CD14-positive monocyte (primary cell): ENCODE measurements around the gene ZNF598. TPM values are rescaled to one million over a fixed set of nuclear protein-coding genes. Genes with fewer than 3 reads are reported as not detected.

ENCODE experiments used
- DNase-seq, 3 donors: peaks; one replicate each; pipeline ENCODE4 v3.0.0-alpha.2; 2011 to 2022
- H2AFZ ChIP-seq: 2 replicates; pipeline ENCODE4 v1.6.0; 2012; ENCODE audit warnings: mild to moderate bottlenecking, low read depth, low read length, inconsistent platforms; ENCODE audit not compliant: insufficient read depth, poor library complexity, severe bottlenecking
- H3K27ac ChIP-seq, 2 donors: 1 replicate in 1 of 2; 2 replicates in 1 of 2; pipeline ENCODE4 v1.5.1; 2012 to 2013; ENCODE audit warnings: low read length in 2 of 2, control low read depth in 1 of 2, inconsistent platforms in 1 of 2, low read depth in 1 of 2, mild to moderate bottlenecking in 1 of 2
- H3K27me3 ChIP-seq, 2 donors: one replicate each; pipeline versions ENCODE4 v1.6.0 to v1.6.1; 2011 to 2013; ENCODE audit warnings: low read length in 2 of 2; ENCODE audit not compliant: control insufficient read depth in 2 of 2, insufficient read depth in 2 of 2
- H3K36me3 ChIP-seq, 2 donors: replicated peaks in 1 of 2; 1 replicate in 1 of 2; 2 replicates in 1 of 2; pipeline versions ENCODE4 v1.5.1 to v1.6.1; 2012 to 2013; ENCODE audit warnings: low read length in 2 of 2, control low read depth in 1 of 2, inconsistent platforms in 1 of 2, mild to moderate bottlenecking in 1 of 2; ENCODE audit not compliant: insufficient read depth in 2 of 2, control insufficient read depth in 1 of 2
- H3K4me1 ChIP-seq, 2 donors: 1 replicate in 1 of 2; 2 replicates in 1 of 2; pipeline versions ENCODE4 v1.5.1 to v1.6.1; 2012 to 2013; ENCODE audit warnings: low read length in 2 of 2, control low read depth in 1 of 2, inconsistent platforms in 1 of 2, mild to moderate bottlenecking in 1 of 2, moderate library complexity in 1 of 2; ENCODE audit not compliant: insufficient read depth in 2 of 2, control insufficient read depth in 1 of 2
- H3K4me2 ChIP-seq: replicated peaks from 2 replicates; pipeline ENCODE3; 2012; ENCODE audit warnings: low read length, moderate library complexity, mild to moderate bottlenecking; ENCODE audit not compliant: poor library complexity, severe bottlenecking; ENCODE audit errors: extremely low read depth
- H3K4me3 ChIP-seq, 3 experiments: fragments of 200-600 bp in 1 of 3; sonication (generic) in 1 of 3; replicated peaks in 1 of 3; 1 replicate in 2 of 3; 2 replicates in 1 of 3; pipeline ENCODE4 v1.5.1; 2011 to 2013; ENCODE audit warnings: low read length in 3 of 3, mild to moderate bottlenecking in 3 of 3, control low read depth in 2 of 3, low read depth in 2 of 3, inconsistent platforms in 1 of 3, moderate library complexity in 1 of 3
- H3K79me2 ChIP-seq: 2 replicates; pipeline ENCODE4 v1.6.0; 2012; ENCODE audit warnings: mild to moderate bottlenecking, control low read depth, inconsistent platforms, low read length, moderate library complexity; ENCODE audit not compliant: insufficient read depth
- H3K9ac ChIP-seq: 2 replicates; pipeline ENCODE4 v1.6.0; 2017; ENCODE audit warnings: low read length, mild to moderate bottlenecking; ENCODE audit not compliant: insufficient read depth, poor library complexity, severe bottlenecking
- H3K9me3 ChIP-seq, 2 donors: replicated peaks in 1 of 2; 1 replicate in 1 of 2; 2 replicates in 1 of 2; pipeline versions ENCODE4 v1.5.1 to v1.6.1; 2012 to 2013; ENCODE audit warnings: low read length in 2 of 2, control low read depth in 1 of 2; ENCODE audit not compliant: control insufficient read depth in 1 of 2, insufficient read depth in 1 of 2
- H4K20me1 ChIP-seq: 2 replicates; pipeline ENCODE4 v1.6.0; 2012; ENCODE audit warnings: mild to moderate bottlenecking, low read length, control low read depth, moderate library complexity; ENCODE audit not compliant: insufficient read depth
- H3K27ac Mint-ChIP-seq, 7 donors: one replicate each; pipeline ENCODE4 v1.8.0; 2020; ENCODE audit warnings: mild to moderate bottlenecking in 7 of 7, mixed read lengths in 7 of 7, moderate library complexity in 6 of 7, inconsistent platforms in 2 of 7
- H3K27me3 Mint-ChIP-seq, 3 donors: one replicate each; pipeline ENCODE4 v1.8.0; 2021 to 2022; ENCODE audit warnings: low read depth in 3 of 3, mild to moderate bottlenecking in 3 of 3, mixed read lengths in 3 of 3, moderate library complexity in 3 of 3, inconsistent platforms in 1 of 3
- H3K36me3 Mint-ChIP-seq, 2 donors: one replicate each; pipeline ENCODE4 v1.8.0; 2020; ENCODE audit warnings: mixed read lengths in 2 of 2, inconsistent platforms in 1 of 2, mild to moderate bottlenecking in 1 of 2
- H3K4me1 Mint-ChIP-seq: one replicate; pipeline ENCODE4 v1.8.0; 2020; ENCODE audit warnings: mild to moderate bottlenecking, mixed read lengths
- H3K4me3 Mint-ChIP-seq, 2 donors: one replicate each; pipeline ENCODE4 v1.8.0; 2020; ENCODE audit warnings: mild to moderate bottlenecking in 2 of 2, mixed read lengths in 2 of 2, moderate library complexity in 1 of 2
- H3K9me3 Mint-ChIP-seq, 7 donors: one replicate each; pipeline ENCODE4 v1.8.0; 2020 to 2022; ENCODE audit warnings: mixed read lengths in 7 of 7, mild to moderate bottlenecking in 6 of 7, moderate library complexity in 6 of 7, inconsistent platforms in 2 of 7
- WGBS: methylation state at CpG from one replicate; pipeline ENCODE4 v1.1.5; 2013; ENCODE audit warnings: missing lambda C conversion rate; ENCODE audit not compliant: insufficient coverage; 5-methylcytosine and 5-hydroxymethylcytosine counted together
- intact Hi-C, 2 donors: fragments of 100-400 bp; cut with micrococcal nuclease; formaldehyde crosslinking; loops; one replicate each; pipeline versions ENCODE4 v1.15.0 to v1.15.1; 2023
- polyA plus RNA-seq, 3 donors: library from polyadenylated mRNA; depleted of rRNA in 1 of 3; unstranded in 2 of 3; stranded (reverse) in 1 of 3; fragments of 300-500 nt in 2 of 3; fragments of >200 nt in 1 of 3; fragmentation: Illumina TruSeq in 2 of 3; gene quantifications; 1 replicate in 2 of 3; 2 replicates in 1 of 3; pipeline ENCODE4 v1.2.3, GENCODE V29; 2012 to 2021
- TF ChIP-seq, protein P1 (sequence below): fragments of 200-600 bp; IDR thresholded peaks from one replicate; pipeline ENCODE4 v1.8.0; 2022; ENCODE audit warnings: antibody characterized with exemption, mild to moderate bottlenecking

The ZNF598 gene
- polyA plus RNA-seq, 3 donors: 1.4 to 42.1 (median 1.5) TPM

DNA sequence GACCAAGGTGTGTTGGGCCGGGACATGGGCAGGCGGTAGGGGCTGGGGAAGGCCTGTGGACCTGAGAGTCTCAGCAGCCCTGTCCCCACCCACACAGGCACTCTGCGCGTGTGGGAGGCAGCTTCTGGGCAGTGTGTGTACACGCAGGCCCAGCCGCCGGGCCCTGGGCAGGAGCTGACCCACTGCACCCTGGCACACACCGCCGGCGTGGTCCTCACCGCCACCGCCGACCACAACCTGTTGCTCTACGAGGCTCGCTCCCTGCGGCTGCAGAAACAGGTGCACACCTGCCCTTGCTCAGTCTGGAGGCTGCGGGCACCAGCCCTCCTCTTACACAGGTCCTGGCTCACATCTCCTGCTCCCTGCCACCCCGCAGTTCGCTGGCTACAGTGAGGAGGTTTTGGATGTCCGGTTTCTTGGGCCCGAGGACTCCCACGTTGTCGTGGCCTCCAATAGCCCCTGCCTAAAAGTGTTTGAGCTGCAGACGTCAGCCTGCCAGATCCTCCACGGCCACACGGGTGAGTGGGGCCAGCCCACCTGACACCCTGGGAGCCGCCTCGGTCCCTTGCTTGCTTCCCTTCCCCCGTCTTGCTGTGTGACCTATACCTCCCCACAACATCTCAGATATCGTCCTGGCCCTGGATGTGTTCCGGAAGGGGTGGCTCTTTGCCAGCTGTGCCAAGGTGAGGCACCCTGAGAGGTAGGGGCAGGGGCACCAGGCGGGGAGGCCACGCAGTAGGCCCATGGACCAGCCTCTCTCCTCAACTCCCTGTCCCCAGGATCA lies 34.0 kb downstream of the ZNF598 start:
- intact Hi-C loops: no loop called here
- H3K27ac ChIP-seq: no peak overlapping the region
- Mint-ChIP-seq H3K27me3 (peaks cover 18 to 31% (median 21%) of the 10 kb centered on the region in 3 donors), H3K9me3 (peaks cover 0 to 3% (median 0%) of the 10 kb centered on the region in 7 donors), H3K4me3 (no peak overlapping the region), H3K27ac (no peak overlapping the region), H3K4me1 (peaks cover 21% of the 10 kb centered on the region), H3K36me3 (peaks cover 41 to 48% of the 10 kb centered on the region in 2 donors)
- no peak overlapping the region for H3K9ac ChIP-seq
- WGBS: 96% methylated on average over 23 of the region's 33 CpGs
- no peaks in the 10 kb centered on the region for H3K9me3 ChIP-seq
- peaks cover 17 to 20% of the 10 kb centered on the region in 2 donors for H3K4me1 ChIP-seq
- peaks cover 45 to 47% of the 10 kb centered on the region in 2 donors for H3K36me3 ChIP-seq
- H3K79me2 ChIP-seq: peaks cover 11% of the 10 kb centered on the region
- H4K20me1 ChIP-seq: peaks cover 4% of the 10 kb centered on the region
- H2AFZ ChIP-seq: no peak overlapping the region
- no peak for DNase-seq
- TF ChIP-seq, protein P1, sequence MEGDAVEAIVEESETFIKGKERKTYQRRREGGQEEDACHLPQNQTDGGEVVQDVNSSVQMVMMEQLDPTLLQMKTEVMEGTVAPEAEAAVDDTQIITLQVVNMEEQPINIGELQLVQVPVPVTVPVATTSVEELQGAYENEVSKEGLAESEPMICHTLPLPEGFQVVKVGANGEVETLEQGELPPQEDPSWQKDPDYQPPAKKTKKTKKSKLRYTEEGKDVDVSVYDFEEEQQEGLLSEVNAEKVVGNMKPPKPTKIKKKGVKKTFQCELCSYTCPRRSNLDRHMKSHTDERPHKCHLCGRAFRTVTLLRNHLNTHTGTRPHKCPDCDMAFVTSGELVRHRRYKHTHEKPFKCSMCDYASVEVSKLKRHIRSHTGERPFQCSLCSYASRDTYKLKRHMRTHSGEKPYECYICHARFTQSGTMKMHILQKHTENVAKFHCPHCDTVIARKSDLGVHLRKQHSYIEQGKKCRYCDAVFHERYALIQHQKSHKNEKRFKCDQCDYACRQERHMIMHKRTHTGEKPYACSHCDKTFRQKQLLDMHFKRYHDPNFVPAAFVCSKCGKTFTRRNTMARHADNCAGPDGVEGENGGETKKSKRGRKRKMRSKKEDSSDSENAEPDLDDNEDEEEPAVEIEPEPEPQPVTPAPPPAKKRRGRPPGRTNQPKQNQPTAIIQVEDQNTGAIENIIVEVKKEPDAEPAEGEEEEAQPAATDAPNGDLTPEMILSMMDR: no peak
- H3K4me3 ChIP-seq: no peak overlapping the region
- no peak overlapping the region for H3K4me2 ChIP-seq
- H3K27me3 ChIP-seq: peaks cover 10 to 21% of the 10 kb centered on the region in 2 donors

DNA sequence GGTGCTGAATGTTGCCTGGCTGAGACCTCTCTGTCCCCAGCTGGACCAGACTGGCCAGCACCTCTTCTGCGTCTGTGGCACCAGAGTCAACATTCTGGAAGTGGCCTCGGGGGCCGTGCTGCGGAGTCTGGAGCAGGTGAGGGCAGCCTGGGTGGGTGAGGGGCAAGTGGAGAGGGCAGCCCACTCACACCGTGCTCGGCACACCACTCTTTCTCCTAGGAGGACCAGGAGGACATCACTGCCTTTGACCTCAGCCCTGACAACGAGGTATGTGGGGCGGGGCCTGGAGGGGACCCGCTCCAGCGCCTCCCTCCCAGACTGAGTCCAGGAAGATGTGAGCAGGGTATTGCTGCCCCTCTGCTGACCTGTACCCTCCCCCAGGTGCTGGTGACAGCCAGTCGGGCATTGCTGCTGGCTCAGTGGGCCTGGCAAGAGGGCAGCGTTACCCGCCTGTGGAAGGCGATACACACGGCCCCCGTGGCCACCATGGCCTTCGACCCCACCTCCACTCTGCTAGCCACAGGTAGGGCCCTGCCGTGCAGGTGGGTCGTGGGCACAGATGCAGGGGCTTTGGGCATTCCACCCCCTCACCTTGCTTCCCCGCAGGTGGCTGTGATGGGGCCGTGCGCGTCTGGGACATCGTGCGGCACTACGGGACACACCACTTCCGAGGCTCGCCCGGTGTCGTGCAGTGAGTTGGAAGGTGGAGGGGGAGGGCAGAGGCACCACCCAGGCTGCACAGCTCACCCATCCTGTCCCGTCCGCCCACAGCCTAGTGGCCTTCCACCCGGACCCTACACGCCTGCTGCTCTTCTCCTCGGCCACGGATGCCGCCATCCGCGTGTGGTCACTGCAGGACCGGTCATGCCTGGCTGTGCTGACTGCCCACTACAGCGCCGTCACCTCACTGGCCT lies 35.2 kb downstream of the ZNF598 start:
- intact Hi-C loops: no loop called here
- TF ChIP-seq, protein P1: no peak
- Histone ChIP-seq H3K4me1 (peaks cover 18 to 20% of the 10 kb centered on the region in 2 donors), H4K20me1 (peaks cover 4% of the 10 kb centered on the region), H3K9me3 (no peaks in the 10 kb centered on the region), H3K9ac (no peak overlapping the region), H3K4me2 (no peak overlapping the region), H3K36me3 (peaks cover 45 to 47% of the 10 kb centered on the region in 2 donors), H2AFZ (no peak overlapping the region), H3K4me3 (no peak overlapping the region), H3K79me2 (peaks cover 11% of the 10 kb centered on the region), H3K27me3 (peaks cover 1 to 9% of the 10 kb centered on the region in 2 donors), H3K27ac (no peak overlapping the region)
- H3K4me3 Mint-ChIP-seq: no peak overlapping the region
- peaks cover 6 to 19% (median 9%) of the 10 kb centered on the region in 3 donors for H3K27me3 Mint-ChIP-seq
- peaks cover 0 to 3% (median 0%) of the 10 kb centered on the region in 7 donors for H3K9me3 Mint-ChIP-seq
- WGBS: 98% methylated on average over 23 of the region's 42 CpGs
- H3K27ac Mint-ChIP-seq: no peak overlapping the region
- peaks cover 21% of the 10 kb centered on the region for H3K4me1 Mint-ChIP-seq
- H3K36me3 Mint-ChIP-seq: peaks cover 41 to 48% of the 10 kb centered on the region in 2 donors
- DNase-seq: no peak
